NCI-H2196 (cell line): ENCODE data around the gene CROCC2.

Source experiments
- DNase-seq: peaks from one replicate; lab custom pipeline; 2025; ENCODE audit not compliant: unreplicated experiment; lab: John Stamatoyannopoulos, UW

The CROCC2 gene

GRCh38 chr2:240997141-240997855 lies 91.2 kb downstream of the CROCC2 start:
- DNase-seq: no peak

- peak; percentile 79 for DNase-seq
Measured at GRCh38 chr2:240997856-240998705, 91.9 kb downstream of the CROCC2 start, which contains the start of gene SNED1. Gene SNED1 (plus strand): TSS chr2:240998618. CDS start chr2:240998838, 220 bp downstream.

GRCh38 chr2:240998706-240998994 lies 92.5 kb downstream of the CROCC2 start:
- no peak for DNase-seq

- no peak for DNase-seq
Measured at GRCh38 chr2:240998995-240999791, 93.1 kb downstream of the CROCC2 start.

- DNase-seq: no peak
Measured at GRCh38 chr2:240999873-241000541, 93.9 kb downstream of the CROCC2 start.

GRCh38 chr2:241000831-241001321 lies 94.7 kb downstream of the CROCC2 start:
- peak; percentile 63 for DNase-seq

- no peak for DNase-seq
Measured at GRCh38 chr2:241001413-241002274, 95.5 kb downstream of the CROCC2 start.

- DNase-seq: no peak
Measured at GRCh38 chr2:241002275-241003046, 96.3 kb downstream of the CROCC2 start.

GRCh38 chr2:241003047-241003360 lies 96.9 kb downstream of the CROCC2 start:
- no peak for DNase-seq

- DNase-seq: no peak
Measured at GRCh38 chr2:241003369-241003768, 97.2 kb downstream of the CROCC2 start.

GRCh38 chr2:241003830-241004564 lies 97.9 kb downstream of the CROCC2 start:
- DNase-seq: no peak

- no peak for DNase-seq
Measured at GRCh38 chr2:241005569-241005968, 99.4 kb downstream of the CROCC2 start.

- no peak for DNase-seq
Measured at GRCh38 chr2:241006412-241006811, 100.3 kb downstream of the CROCC2 start.

- no peak for DNase-seq
Measured at GRCh38 chr2:241007111-241007510, 101.0 kb downstream of the CROCC2 start.

GRCh38 chr2:241007880-241008710 lies 102.0 kb downstream of the CROCC2 start:
- no peak for DNase-seq

GRCh38 chr2:241008711-241009121 lies 102.6 kb downstream of the CROCC2 start:
- no peak for DNase-seq

GRCh38 chr2:241009191-241009590 lies 103.1 kb downstream of the CROCC2 start:
- no peak for DNase-seq
